Measurements from ENCODE around the gene ALK.

ALK gene

DNA sequence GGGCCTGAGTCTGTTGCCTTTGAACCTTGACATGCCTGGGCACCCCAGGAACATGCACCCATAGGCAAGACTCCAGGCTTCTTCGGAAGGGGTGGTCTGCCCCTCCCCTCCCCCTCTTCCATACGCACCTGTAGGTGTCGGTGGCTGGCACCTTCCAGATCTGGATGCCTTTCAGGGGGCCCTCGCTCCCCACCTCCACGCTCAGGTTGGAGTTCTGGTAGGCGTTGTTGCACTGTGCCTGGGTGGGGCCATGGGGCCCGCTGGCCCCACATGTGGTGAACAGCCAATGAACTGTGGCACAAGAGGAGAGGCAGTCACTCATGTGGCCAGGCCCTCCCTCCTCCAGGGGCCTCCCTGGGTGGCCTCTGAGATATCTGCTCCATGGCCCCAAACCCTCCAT, 670.4 kb downstream of the ALK start:
- peaks cover 7% of the 10 kb centered on the region for H3K27me3 ChIP-seq (ENCODE audit: low read depth, low read length)
- H3K4me3 ChIP-seq (ENCODE audit: low read length), result no peak overlapping the region
- H4K20me1 ChIP-seq (ENCODE audit: insufficient read depth, low read length), result no peaks in the 10 kb centered on the region
- H3K27ac ChIP-seq (ENCODE audit: low read length), result no peak overlapping the region
- H3K36me3 ChIP-seq (replicated peaks; ENCODE audit: low read depth, low read length), result no peaks in the 10 kb centered on the region
- no peak for TF ChIP-seq EZH2phosphoT487 (IDR thresholded peaks at IDR 0.05; ENCODE audit: low read depth)
- TF ChIP-seq, protein P1, sequence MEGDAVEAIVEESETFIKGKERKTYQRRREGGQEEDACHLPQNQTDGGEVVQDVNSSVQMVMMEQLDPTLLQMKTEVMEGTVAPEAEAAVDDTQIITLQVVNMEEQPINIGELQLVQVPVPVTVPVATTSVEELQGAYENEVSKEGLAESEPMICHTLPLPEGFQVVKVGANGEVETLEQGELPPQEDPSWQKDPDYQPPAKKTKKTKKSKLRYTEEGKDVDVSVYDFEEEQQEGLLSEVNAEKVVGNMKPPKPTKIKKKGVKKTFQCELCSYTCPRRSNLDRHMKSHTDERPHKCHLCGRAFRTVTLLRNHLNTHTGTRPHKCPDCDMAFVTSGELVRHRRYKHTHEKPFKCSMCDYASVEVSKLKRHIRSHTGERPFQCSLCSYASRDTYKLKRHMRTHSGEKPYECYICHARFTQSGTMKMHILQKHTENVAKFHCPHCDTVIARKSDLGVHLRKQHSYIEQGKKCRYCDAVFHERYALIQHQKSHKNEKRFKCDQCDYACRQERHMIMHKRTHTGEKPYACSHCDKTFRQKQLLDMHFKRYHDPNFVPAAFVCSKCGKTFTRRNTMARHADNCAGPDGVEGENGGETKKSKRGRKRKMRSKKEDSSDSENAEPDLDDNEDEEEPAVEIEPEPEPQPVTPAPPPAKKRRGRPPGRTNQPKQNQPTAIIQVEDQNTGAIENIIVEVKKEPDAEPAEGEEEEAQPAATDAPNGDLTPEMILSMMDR (IDR thresholded peaks at IDR 0.05; ENCODE audit: low read depth, low read length), result no peak
- H2AFZ ChIP-seq (ENCODE audit: low read depth, low read length), result no peak overlapping the region
- H3K4me1 ChIP-seq (ENCODE audit: low read length), result peaks cover 17% of the 10 kb centered on the region
- no peak overlapping the region for H3K9ac ChIP-seq (ENCODE audit: low read length)
- H3K79me2 ChIP-seq (ENCODE audit: low read length), result no peaks in the 10 kb centered on the region
- H3K9me3 ChIP-seq (ENCODE audit: insufficient read depth, low read length), result no peaks in the 10 kb centered on the region
- H3K4me2 ChIP-seq (ENCODE audit: low read length), result no peak overlapping the region

DNA sequence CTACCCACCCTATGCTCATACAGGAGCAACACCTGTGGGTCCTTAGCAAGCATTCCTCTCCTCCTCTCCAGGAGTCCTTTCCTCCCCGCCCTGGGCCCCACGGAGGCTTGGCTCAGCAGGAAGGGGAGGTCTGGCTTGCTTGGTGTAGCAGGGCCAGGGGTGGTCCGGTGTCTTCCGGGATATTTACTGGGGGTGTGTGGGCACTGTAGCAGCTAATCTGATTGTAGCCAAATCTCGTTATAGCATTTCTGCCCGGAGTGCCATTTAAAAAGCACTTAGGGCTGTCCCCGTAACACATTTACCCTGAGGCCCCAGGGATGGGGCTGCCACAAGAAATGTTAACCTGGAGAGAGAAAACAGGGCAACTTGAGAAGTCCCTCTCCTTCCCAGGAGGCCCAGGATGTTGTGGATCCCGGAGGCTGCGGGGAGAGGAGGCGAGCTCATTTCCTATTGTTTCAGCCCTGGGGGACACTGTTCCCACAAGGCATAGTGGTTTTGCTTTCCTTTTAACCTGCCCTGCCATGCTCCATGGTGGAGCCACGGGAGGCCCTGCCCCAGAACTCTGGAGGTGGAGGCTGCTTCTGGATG, 671.6 kb downstream of the ALK start:
- Histone ChIP-seq H3K27me3 (ENCODE audit: low read depth, low read length) (peaks cover under 1% of the 10 kb centered on the region; the same call in 1 of the 2 replicates), H3K79me2 (ENCODE audit: low read length) (no peaks in the 10 kb centered on the region), H3K9ac (ENCODE audit: low read length) (no peak overlapping the region), H3K4me3 (ENCODE audit: low read length) (no peak overlapping the region), H3K9me3 (ENCODE audit: insufficient read depth, low read length) (no peaks in the 10 kb centered on the region), H3K4me2 (ENCODE audit: low read length) (no peak overlapping the region), H4K20me1 (ENCODE audit: insufficient read depth, low read length) (no peaks in the 10 kb centered on the region), H3K4me1 (ENCODE audit: low read length) (peaks cover 17% of the 10 kb centered on the region), H3K36me3 (replicated peaks; ENCODE audit: low read depth, low read length) (no peaks in the 10 kb centered on the region), H3K27ac (ENCODE audit: low read length) (no peak overlapping the region), H2AFZ (ENCODE audit: low read depth, low read length) (no peak overlapping the region)
- TF ChIP-seq, protein P1 (IDR thresholded peaks at IDR 0.05; ENCODE audit: low read depth, low read length), result no peak
- no peak for TF ChIP-seq EZH2phosphoT487 (IDR thresholded peaks at IDR 0.05; ENCODE audit: low read depth)

DNA sequence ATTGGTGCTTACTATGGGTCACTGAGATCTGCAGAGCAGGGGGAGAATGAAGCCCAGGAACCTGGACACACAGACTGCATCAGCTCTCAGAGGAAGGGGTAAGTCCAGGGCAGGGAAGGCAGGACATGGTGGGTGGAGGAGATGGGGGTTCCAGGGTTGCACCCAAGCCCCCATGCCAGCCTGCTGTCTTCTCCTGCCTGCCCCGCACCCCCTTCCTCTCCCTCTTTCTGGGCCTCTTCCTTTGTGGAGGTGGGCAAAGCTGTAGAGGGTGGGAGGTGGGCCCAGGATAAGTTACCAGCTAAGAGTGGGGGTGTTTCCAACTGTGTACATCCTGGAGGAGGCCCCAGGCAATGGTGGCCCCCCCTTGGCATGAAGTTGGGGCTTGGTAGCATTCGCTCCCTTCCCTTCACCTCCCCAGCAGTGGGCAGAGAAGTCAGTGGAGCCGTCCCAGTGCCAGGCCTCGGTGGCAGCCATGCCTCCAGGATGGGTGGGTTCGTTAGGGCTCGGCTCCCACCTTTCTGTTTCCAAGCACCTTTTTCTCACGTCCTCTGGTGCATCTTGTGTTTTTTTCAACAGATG, 674.0 kb downstream of the ALK start:
- TF ChIP-seq, protein P1 (IDR thresholded peaks at IDR 0.05; ENCODE audit: low read depth, low read length), result no peak
- TF ChIP-seq EZH2phosphoT487 (IDR thresholded peaks at IDR 0.05; ENCODE audit: low read depth), result no peak
- no peak overlapping the region for H3K4me3 ChIP-seq (ENCODE audit: low read length)
- peaks cover 7% of the 10 kb centered on the region for H3K27me3 ChIP-seq (ENCODE audit: low read depth, low read length)
- H3K79me2 ChIP-seq (ENCODE audit: low read length), result no peaks in the 10 kb centered on the region
- H3K4me2 ChIP-seq (ENCODE audit: low read length), result no peak overlapping the region
- H3K9ac ChIP-seq (ENCODE audit: low read length), result no peak overlapping the region
- H2AFZ ChIP-seq (ENCODE audit: low read depth, low read length), result no peak overlapping the region
- H3K27ac ChIP-seq (ENCODE audit: low read length), result no peak overlapping the region
- H3K4me1 ChIP-seq (ENCODE audit: low read length), result peaks cover 18% of the 10 kb centered on the region
- H3K9me3 ChIP-seq (ENCODE audit: insufficient read depth, low read length), result no peaks in the 10 kb centered on the region
- H4K20me1 ChIP-seq (ENCODE audit: insufficient read depth, low read length), result no peaks in the 10 kb centered on the region
- no peaks in the 10 kb centered on the region for H3K36me3 ChIP-seq (replicated peaks; ENCODE audit: low read depth, low read length)

DNA sequence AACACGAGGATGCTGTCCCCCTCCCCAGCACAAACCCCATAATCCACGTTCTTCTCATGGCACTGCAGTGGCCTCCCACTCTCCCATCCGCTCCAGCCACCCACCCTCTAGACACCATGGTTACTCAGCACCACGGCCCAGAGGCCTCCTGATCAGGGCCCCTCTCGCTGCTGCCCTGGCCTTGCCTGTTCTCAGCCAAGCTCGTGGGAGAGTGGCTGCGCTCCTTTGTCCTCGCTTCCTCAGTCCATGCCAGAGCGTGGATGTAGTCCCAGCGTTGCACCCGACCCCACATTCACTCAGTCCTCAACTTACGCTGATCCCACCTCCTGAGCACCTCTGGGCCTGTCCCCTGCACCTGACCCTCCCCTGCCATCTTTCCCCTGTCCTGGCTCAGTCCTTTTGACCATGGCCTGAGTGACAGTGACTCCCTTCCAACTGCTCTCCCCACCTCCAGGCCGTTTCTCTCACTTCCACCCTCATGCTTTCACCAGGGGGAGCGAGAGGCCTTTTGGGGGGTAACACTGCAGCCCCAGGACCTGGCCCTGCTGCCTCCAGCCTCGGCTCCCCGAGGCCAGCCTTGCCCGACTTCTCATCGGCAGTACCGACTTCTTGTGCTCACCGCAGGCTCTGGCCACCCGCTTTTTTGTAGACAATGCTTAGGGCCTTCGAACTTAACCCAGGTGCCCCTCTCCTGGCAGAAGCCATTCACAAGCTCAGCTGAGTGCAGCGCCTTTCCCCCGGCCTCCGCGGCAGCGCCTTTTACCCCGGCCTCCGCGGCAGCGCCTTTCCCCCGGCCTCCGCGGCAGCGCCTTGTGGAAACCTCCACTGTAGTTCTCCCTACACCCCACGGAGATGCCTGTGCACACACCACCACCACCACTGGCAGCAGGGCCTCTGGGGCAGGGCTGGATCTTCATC, 674.7 kb downstream of the ALK start:
- Histone ChIP-seq H3K9me3 (ENCODE audit: insufficient read depth, low read length) (no peaks in the 10 kb centered on the region), H4K20me1 (ENCODE audit: insufficient read depth, low read length) (no peaks in the 10 kb centered on the region), H3K4me3 (ENCODE audit: low read length) (no peak overlapping the region), H3K27me3 (ENCODE audit: low read depth, low read length) (peaks cover 11% of the 10 kb centered on the region), H3K79me2 (ENCODE audit: low read length) (no peaks in the 10 kb centered on the region), H3K4me2 (ENCODE audit: low read length) (no peak overlapping the region), H3K36me3 (replicated peaks; ENCODE audit: low read depth, low read length) (no peaks in the 10 kb centered on the region), H3K4me1 (ENCODE audit: low read length) (peaks cover 21% of the 10 kb centered on the region), H3K9ac (ENCODE audit: low read length) (no peak overlapping the region), H3K27ac (ENCODE audit: low read length) (no peak overlapping the region), H2AFZ (ENCODE audit: low read depth, low read length) (no peak overlapping the region)
- TF ChIP-seq EZH2phosphoT487 (IDR thresholded peaks at IDR 0.05; ENCODE audit: low read depth), result no peak
- TF ChIP-seq, protein P1 (IDR thresholded peaks at IDR 0.05; ENCODE audit: low read depth, low read length), result no peak
